Prostate gland (tissue), 2 donors: ENCODE results near the gene PGRMC2.

Source experiments
- POLR2AphosphoS5 ChIP-seq: sonication (generic); formaldehyde crosslinking; IDR thresholded peaks from one replicate; pipeline ENCODE4 v1.6.1; 2017; ENCODE audit warnings: antibody characterized with exemption
- TF ChIP-seq, protein P1 (sequence below), 4 experiments: fragments of 200-600 bp in 2 of 4; fragments of 450-650 bp in 2 of 4; sonication (generic) in 2 of 4; IDR thresholded peaks; 1 replicate in 3 of 4; 2 replicates in 1 of 4; pipeline ENCODE4 v1.5.1; 2016 to 2019; ENCODE audit warnings: antibody characterized with exemption in 4 of 4, mild to moderate bottlenecking in 2 of 4, moderate library complexity in 2 of 4

DNA sequence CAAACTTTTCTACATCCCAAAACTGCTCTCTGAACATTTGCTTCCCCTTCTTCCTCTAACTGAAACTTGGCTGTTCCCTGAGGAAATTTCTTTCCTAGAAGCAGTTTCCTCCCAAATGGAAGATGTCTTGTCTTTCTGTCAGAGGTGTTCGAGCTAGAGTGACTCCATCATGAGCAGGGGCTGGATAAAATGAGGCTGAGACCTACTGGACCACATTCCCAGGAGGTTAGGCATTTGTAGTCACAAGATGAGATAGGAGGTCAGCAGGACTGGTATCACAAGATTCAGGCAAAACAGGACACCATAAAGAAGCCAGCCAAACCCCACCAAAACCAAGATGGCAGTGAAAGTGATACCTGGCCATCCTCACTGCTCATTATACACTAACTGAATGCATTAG is 35.8 kb upstream of the PGRMC2 start:
- TF ChIP-seq POLR2AphosphoS5, result no peak
- TF ChIP-seq, protein P1, sequence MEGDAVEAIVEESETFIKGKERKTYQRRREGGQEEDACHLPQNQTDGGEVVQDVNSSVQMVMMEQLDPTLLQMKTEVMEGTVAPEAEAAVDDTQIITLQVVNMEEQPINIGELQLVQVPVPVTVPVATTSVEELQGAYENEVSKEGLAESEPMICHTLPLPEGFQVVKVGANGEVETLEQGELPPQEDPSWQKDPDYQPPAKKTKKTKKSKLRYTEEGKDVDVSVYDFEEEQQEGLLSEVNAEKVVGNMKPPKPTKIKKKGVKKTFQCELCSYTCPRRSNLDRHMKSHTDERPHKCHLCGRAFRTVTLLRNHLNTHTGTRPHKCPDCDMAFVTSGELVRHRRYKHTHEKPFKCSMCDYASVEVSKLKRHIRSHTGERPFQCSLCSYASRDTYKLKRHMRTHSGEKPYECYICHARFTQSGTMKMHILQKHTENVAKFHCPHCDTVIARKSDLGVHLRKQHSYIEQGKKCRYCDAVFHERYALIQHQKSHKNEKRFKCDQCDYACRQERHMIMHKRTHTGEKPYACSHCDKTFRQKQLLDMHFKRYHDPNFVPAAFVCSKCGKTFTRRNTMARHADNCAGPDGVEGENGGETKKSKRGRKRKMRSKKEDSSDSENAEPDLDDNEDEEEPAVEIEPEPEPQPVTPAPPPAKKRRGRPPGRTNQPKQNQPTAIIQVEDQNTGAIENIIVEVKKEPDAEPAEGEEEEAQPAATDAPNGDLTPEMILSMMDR (IDR thresholded peaks at IDR 0.05), result no peak
